HG03066 (cell line): ENCODE results near the gene ARHGAP1.

Source experiments
- ATAC-seq: cut with Tn5 transposase; IDR thresholded peaks from one replicate; pipeline ENCODE4 v1.9.1; 2021; ENCODE audit warnings: low read depth; ENCODE audit not compliant: unreplicated experiment

ARHGAP1 gene

DNA sequence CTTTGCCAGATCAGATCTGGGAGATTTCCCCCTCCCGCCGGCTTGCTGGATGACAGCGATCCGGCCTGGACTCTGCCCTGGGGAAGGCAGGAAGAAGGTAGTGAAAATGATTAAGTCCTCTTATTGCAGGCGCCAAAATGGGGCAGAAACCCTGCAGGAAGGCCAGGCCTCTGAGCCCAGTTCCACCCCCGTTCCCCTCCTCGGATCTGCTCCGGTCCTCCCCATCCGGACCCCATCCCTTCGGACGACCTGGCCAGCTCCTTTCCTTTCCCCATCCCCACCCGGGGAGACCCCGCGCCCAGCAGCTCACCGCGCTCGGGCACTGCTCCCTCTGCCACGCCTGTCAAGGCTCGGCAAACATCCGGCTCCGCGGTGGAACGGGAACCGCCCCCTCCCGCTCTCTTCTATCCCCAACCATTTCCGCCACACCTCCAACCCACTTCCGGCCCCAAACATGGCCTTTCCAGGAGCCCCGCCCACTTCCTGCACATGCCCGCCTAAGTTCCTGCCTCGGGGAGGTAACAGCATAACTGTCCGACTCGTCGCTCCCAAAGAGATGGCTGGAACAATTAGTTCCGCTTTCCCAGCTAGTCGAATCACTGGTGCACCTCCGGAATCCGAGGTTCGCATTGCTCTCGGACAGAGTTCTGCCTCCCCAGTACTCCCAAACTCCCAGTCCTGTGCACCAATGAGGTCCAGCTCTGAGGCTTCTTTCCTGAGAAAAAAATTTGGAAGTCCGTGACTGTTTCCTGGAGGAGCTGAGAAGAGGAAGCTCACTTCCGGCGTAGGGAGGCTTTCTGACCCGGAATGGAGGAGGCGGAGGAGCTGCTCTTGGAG, at the start of gene ARHGAP1, which contains the start of gene ZNF408:
TSS of gene ARHGAP1 (minus strand) at position 379 of the 837 bp plus-strand sequence. CDS start 4,512 bp downstream, outside the sequence.
TSS of gene ZNF408 (plus strand) at position 791 of the 837 bp plus-strand sequence. CDS start at position 808, 17 bp downstream.
- ATAC-seq: peak; percentile 92

DNA sequence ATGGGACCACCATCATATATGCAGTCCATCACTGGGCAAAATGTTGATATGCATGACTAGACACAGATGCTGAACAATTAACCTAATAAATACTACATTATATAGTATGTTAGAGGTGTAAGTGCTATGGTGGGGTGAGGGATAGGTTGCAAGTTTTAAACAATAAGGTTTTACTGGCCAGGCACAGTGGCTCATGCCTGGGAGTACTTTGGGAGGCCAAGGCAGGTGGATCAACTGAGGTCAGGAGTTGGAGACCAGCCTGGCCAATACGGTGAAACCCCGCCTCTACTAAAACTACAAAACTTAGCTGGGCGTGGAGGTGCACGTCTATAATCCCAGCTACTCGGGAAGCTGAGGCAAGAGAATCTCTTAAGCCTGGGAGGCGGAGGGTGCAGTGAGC, 46.7 kb upstream of the ARHGAP1 start:
- ATAC-seq: no peak

DNA sequence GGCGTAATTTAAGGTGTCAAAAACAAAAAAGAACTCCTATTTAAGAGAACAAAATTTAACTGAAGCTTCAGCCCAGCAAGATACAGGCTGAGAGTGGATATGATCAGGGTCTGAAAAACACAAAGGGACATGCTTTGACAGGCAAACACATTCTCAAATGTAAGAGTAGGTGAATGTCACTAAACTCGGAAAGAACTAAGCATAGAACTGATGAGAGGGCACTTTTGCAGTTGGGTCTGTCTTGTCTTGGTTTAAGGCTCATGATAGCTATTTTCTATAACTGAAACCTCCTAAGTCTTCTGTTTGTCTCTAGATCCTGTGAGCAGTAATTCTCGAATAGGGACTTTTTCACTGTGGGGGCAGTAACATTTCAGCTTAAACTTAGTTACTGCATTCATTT, 45.6 kb upstream of the ARHGAP1 start:
- no peak for ATAC-seq

- ATAC-seq: no peak
Measured at GRCh38 chr11:46745328-46745727, 44.9 kb upstream of the ARHGAP1 start.

GRCh38 chr11:46743693-46744339, 43.4 kb upstream of the ARHGAP1 start:
- ATAC-seq: no peak

GRCh38 chr11:46743043-46743442, 42.6 kb upstream of the ARHGAP1 start:
- ATAC-seq: no peak

DNA sequence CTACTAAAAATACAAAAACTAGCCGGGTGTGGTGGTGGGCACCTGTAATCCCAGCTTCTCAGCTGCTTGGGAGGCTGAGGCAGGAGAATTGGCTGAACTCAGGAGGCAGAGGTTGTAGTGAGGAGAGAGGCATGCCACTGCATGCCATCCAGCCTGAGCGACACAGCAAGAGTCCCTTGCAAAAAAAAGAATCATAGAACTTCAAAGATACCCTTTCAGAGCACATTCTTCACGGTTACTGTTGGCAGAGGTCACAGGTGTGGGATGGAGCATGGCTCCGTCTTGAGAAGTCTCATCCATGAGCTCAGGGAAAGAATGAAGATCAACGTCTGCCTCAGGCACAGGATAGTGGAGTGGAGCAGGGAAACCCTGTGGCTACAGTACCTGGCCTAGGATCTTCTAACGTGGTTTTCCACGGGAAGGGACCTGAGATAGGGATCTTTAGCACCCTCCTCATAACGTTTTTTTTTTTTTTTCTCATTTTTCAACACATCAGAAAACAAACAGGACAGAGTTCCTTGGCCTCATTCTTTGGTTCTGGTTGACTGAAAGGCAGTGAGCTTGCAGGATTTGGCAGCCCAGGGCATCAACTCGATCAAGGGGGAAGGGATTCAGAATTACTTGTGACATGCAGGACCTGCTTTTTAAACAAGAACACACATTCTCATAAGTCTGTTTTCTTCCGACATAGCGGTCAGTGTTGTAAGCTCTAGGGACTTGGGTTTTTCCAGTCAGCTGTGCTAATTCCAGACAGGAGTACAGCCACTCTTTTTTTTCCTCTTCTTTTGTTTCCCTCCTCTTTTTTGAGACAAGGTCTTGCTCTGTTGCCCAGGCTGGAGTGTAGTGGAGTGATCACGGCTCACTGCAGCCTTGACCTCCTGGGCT, 41.4 kb upstream of the ARHGAP1 start:
- ATAC-seq: no peak

DNA sequence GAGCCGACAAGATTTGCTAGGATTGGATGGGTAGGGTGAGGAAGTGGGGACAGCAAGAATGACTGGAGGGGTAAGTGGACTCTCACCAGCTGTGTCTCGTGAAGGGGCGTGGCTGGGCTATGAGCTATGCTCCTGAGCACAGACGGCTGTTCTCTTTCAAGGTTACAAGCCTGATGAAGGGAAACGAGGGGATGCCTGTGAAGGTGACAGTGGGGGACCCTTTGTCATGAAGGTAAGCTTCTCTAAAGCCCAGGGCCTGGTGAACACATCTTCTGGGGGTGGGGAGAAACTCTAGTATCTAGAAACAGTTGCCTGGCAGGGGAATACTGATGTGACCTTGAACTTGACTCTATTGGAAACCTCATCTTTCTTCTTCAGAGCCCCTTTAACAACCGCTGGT, 38.5 kb upstream of the ARHGAP1 start:
- no peak for ATAC-seq

DNA sequence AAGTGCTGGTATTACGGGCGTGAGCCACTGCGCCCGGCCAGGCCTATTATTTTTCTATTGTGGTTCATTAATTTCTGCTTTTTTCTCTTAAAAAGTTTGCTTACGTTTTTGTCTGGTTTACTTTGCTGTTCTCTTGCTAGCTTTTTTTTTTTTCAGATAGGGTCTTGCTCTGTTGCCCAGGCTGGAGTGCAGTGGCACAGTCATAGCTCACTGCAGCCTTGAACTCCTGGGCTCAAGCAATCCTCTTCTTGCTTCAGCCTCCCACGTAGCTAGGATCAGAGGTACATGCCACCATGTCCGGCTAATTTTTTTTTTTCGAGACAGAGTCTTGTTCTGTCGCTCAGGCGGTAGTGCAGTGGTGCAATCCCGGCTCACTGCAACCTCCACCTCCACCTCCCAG, 37.3 kb upstream of the ARHGAP1 start:
- no peak for ATAC-seq

DNA sequence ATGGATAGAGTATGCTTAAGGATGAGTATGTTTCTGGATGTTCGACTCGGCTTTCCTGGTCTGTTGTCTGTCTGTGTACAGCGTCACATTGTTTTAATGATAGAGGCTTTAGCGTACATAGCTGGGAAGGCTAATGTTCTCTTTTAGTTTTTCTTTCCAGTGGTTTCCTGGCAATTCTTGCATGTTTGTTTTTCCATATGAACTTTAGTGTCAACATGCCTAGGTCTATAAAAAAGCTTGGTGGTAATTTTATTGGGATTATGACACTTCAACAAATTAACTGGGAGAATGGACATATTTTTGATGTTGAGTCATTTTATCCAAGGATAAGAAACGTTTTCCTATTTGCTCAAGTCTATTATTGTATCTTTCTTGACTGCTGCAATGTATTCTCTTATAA, 36.2 kb upstream of the ARHGAP1 start:
- no peak for ATAC-seq

DNA sequence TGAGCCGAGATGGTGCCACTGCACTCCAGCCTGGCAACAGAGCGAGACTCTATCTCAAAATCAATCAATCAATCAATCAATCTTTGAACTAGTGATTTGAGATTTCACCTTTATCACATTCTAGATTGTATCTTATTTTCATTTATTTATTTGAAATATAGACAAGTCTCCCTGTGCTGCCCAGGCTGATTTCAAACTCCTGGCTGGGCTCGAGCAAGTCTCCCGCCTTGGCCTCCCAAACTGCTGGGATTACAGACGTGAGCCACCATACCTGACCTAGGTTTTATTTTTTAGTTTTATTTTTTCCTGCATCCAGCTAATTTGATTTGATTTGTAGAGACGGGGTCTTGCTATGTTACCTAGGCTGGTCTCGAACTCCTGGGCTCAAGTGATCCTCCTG, 35.7 kb upstream of the ARHGAP1 start:
- ATAC-seq: no peak

- ATAC-seq: no peak
Measured at GRCh38 chr11:46733234-46733633, 32.8 kb upstream of the ARHGAP1 start.

- ATAC-seq: no peak
Measured at GRCh38 chr11:46731545-46731944, 31.1 kb upstream of the ARHGAP1 start.

DNA sequence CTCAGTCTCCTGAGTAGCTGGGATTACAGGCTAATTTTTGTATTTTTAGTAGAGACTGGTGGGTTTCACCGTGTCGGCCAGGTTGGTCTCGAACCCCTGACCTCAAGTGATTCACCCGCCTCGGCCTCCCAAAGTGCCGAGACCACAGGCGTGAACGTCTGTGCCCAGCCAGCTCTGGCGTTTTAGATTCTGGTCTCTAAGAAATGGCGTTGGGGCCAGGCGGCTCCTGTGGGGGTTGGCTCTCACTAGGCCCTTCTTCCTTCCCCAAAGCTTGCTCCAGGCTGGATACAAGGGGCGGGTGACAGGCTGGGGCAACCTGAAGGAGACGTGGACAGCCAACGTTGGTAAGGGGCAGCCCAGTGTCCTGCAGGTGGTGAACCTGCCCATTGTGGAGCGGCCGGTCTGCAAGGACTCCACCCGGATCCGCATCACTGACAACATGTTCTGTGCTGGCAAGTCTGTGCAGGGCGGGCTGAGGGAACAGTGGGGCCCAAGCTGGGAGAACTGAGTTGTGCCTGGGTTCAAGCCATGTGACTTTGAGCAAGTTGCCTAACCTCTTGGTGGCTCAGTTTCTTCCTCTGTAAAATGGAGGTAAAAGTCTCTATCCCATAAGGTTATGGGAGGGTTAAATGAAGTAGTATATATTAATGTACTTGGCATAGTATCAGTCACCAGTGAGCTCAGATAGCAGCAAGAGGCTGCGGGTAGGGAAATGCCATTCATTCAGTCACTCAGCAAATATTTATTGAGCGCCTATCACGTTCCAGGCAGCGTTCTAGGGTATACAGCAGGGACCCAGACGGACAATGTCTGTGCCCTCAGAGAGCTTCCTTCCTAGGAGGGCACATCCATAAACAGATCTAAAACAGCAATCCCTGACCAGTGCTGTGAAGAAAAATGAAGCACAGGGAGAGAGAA, 28.9 kb upstream of the ARHGAP1 start:
- no peak for ATAC-seq

GRCh38 chr11:46728659-46729040, 28.2 kb upstream of the ARHGAP1 start:
- ATAC-seq: no peak

DNA sequence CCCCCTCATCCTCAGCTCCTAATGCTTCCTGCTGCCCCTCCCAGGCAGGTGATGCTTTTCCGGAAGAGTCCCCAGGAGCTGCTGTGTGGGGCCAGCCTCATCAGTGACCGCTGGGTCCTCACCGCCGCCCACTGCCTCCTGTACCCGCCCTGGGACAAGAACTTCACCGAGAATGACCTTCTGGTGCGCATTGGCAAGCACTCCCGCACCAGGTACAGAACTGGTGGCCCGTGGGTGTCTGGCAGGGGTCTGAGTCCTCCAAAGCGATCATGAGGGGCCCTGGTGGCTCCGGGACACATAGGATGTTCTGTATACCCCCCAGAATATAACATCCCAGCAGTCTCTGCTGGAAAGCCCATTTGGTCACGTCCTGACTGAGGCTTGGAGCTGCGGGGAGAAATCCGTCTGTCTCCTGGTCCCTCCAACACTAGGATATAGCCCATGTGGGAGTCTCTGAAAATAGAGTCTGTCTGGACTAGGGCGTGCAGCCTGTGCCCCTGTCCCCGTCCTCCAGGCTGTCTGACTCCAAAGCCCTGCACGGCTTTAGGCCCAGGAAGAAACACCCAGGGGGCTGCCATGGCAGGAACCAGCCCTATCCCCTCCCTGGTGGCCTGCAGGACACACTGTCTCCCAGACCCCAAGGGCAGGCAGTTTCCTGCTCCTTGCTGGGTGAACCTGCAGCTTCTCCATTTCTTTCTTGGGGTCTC, 27.7 kb upstream of the ARHGAP1 start:
- no peak for ATAC-seq

DNA sequence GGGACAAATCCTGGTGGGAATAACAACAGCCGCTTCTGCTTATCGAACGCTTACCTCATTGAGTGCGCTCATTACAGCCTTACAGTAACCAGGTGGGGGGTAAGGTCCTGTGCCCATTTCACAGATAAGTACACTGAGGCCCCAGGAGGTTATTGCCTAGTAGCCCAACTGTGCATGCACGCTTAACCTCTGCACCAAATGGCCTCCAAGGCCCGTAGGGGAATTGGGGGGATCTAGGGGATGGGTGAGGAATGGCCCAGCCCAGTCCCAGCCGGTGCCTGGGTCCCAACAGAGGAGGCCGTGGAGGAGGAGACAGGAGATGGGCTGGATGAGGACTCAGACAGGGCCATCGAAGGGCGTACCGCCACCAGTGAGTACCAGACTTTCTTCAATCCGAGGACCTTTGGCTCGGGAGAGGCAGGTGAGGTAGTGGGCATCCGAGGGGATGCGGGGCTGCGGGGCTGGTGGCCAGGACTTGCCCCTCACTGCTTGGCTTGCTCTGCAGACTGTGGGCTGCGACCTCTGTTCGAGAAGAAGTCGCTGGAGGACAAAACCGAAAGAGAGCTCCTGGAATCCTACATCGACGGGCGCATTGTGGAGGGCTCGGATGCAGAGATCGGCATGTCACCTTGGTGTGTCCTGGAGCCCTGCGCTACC, 25.9 kb upstream of the ARHGAP1 start:
- ATAC-seq: no peak

DNA sequence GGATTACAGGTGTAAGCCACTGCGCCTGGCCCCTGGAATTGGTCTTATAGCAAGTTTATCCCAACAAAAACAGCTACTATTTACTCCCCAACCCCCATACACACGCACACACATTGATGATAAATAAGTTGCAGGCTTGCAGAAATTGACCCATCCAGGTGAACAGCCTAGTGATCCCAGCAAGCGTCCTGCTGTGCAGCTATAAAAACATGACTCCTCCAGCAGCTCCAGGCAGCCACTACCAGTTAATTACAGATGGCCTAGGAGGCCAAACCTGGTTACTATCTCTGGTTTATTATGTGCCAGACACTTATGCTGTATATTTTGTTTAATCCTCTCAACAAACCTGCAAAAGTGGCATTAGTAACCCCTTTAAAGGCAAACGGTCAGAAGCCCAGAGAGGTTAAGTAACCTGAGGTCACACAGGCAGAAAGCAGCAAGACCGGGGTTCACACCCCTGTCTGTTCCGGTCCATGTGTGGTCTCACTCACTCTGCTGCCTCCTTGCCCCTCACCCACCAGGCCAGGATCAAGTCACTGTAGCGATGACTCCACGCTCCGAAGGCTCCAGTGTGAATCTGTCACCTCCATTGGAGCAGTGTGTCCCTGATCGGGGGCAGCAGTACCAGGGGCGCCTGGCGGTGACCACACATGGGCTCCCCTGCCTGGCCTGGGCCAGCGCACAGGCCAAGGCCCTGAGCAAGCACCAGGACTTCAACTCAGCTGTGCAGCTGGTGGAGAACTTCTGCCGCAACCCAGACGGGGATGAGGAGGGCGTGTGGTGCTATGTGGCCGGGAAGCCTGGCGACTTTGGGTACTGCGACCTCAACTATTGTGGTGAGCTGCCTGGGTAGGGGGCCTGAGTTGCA, 25.2 kb upstream of the ARHGAP1 start:
- ATAC-seq: no peak
